Coronary artery (tissue), 2 donors: ENCODE measurements around the gene GPR4.
A peak's percentile ranks its signal among the peaks of the same experiment; 100 is the strongest.

Experiments
- DNase-seq: peaks from one replicate; pipeline ENCODE4 v3.0.0-alpha.2; 2017; ENCODE audit warnings: low spot score
- H3K27ac ChIP-seq, 2 donors: fragments of 200-600 bp; sonication (generic); one replicate each; pipeline ENCODE4 v1.5.1; 2016 to 2019
- H3K4me3 ChIP-seq: fragments of 200-600 bp; sonication (generic); 2 replicates; pipeline ENCODE4 v1.5.1; 2016; ENCODE audit warnings: mild to moderate bottlenecking, moderate library complexity
- CTCF ChIP-seq: fragments of 200-600 bp; sonication (generic); IDR thresholded peaks from one replicate; pipeline ENCODE4 v1.5.1; 2019; ENCODE audit warnings: antibody characterized with exemption

The GPR4 gene

DNA sequence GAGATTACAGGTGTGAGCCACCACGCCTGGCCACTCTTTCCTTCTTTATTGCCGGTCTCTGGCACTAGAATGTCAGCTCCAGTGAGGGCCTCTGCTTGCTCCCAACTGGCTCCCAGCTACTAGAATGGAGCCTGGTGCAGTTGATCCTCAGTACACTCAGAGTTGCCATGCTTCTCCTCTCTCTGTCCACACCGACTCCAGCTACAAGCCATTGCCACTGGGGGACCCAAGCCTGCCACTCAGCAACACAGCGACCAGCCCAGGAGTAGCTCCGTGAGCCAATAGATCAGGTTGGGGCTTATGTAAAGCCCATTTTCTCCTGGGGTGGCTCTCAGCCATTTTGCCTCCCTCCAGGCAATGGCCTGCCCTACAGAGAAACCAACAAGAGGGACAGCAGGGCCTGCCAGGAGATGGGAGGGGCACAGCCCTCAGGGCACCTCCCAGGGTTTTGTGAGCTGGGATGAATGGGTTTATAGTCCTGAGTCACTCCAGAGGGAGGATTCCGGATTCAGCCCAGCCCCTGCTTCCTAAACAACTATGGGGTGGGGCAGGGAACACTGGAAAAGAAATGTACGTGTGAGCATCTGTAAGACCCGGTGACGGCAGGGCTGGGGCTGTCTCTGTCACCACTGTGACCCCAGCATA is 53.9 kb downstream of the GPR4 start:
- Histone ChIP-seq H3K4me3 (no peak overlapping the region), H3K27ac (peak overlapping the region in 1 of 2 donors; percentile 5)
- no peak for TF ChIP-seq CTCF
- no peak for DNase-seq

GRCh38 chr19:45547211-45547770 is 54.7 kb downstream of the GPR4 start:
- Histone ChIP-seq H3K4me3 (no peak overlapping the region), H3K27ac (no peak overlapping the region)
- TF ChIP-seq CTCF = no peak
- no peak for DNase-seq

DNA sequence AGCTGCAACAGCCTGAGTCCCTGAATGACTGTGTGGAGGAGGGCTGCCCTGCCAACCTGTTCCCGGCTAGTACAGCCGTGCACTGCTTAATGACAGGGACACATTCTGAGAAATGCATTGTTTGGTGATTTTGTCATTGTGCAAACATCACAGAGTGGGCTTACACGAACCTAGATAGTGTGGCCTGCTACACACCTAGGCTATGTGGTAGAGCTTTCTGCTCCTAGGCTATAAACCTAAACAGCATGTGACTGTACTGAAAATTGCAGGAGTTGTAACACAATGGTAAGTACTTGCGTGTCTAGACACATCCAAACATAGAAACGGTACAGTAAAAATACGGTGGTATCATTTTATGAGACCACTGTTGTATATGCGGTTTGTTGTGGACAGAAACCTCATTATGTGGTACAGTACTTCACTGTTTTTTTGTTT is 59.8 kb downstream of the GPR4 start:
- TF ChIP-seq CTCF = no peak
- Histone ChIP-seq H3K27ac (no peak overlapping the region), H3K4me3 (no peak overlapping the region)
- no peak for DNase-seq
